ENCODE measurements around the gene RNF227.

Gene RNF227

DNA sequence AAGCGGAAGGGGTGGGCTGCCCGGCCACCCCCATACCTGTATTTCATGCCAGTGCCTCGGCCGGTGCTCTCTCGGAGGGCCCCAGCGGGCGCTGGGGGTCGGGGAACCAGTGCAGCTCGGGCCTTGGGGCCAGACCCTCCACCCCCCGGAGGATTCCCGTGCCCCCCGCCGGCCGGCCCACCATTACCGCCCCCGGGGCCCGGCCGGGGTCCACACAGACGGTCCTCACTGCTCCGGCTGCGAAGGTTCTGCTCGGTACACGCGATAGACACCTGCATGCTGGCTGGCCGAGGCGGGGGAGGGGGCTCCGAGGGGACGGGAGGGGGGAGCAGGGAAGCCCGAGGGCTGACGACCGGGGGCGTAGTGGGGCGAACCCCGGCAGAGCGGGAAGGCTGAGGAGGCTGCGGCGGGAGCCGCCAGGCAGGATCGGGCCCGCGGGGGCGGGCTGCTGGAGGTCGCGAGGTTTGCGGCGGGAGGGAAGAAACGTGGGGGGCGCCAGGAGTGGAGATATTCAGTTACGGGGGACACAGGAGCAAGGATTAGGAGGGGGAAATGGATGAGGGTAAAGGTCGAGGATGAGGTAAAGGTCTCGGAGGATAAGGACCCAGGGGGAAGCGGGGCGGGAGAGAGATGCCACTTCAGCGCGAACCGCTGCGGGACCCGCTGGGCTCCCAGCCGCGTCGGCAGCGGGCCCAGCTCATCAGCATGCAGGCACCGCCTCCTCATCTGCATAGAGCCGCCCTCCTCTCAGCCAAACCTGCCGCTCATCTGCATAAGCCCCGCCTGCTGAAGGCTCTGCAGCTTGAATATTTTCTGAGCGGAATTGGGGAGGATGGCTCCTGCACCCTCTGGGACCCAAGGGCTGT, 13.3 kb upstream of the RNF227 start, which contains the start of gene KCNAB3:
KCNAB3 (minus strand) TSS at position 699 of the 866 bp plus-strand sequence; CDS start at position 278, 421 bp downstream.
- DNase-seq: peak; percentile 58 to 74

DNA sequence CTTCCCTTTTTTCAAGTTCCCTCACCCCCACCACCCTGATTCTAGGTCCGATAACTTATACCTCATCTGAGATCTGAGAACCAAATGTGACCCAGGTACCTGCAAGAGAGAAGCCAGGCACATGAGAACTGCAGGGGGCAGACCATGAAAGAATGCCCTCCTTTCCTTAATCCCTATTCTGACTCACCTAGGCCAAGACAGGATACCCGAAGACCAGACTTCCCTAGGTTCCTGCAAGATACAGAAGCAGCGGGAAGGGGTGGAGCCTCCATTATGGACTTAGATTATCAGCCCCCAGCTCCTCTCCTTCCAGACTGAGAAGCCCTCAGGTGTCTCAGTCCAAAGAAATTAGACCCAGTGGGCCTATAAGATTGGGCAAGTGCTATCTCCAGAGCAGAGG, 11.5 kb upstream of the RNF227 start:
- DNase-seq: no peak

DNA sequence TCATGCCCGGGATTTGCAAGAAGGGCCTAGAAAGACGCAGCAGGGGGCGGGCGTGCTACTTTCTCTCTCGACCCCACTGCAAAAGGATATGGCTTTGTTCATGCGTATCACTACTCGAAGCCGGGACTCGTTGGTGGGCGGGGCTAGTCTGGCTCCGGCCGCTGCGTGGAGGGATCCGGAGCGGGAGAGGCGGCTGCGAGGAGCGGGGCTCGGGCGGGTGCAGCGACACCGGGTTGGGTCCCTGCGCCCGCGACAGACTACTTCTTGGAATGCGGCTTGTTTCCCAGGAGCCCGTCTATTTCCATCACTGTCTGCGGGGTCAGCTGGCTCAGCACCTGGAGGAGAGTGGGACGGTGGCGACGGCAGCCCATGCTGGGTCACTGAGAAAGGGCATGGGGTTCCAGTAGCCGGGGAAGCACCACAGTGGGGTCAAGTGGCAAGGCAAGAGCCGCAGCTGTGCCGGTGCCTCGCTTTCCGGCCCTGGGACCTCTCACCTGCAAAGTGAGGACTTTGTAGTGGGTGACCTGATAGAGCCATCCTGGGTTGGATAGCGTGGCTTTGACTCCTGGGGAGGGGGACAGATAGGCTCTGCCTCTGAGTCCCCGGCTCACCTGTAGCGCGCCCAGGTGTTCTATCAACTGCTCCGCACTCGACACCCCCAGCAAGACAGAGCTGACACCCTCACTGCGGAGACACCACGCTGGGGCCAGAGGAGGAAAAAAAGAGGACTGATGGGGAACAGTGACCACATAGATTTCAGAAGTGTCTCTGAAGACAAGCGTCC, 6.9 kb upstream of the RNF227 start:
- DNase-seq: peak; percentile 86

DNA sequence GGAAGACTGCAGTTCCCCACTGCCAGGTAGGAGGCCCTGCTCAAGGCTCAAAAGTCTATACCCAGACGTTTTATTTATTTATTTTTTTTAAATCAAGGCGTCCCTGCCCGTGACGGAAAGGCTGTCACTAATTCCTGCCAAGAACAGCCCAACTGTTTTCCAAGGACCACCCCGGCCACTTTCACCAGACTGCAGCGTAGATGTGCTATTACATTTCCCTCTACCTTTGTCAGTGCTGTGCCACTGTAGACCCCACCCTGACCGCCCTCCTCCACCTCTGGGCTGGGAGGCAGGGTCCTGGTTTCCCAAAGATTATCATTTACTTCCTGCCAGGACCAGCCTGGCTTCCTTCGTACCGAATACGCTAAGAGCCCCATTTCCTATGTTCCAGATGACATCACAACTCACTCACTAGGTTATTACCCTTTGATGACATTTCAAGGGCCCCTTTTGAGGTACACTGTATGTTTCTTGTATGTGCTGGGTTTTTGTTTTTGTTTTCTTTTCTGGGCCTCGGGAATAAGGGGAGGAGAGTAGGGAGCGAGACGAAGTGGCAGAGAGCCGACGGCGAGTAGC, 6.3 kb upstream of the RNF227 start:
- no peak for DNase-seq

DNA sequence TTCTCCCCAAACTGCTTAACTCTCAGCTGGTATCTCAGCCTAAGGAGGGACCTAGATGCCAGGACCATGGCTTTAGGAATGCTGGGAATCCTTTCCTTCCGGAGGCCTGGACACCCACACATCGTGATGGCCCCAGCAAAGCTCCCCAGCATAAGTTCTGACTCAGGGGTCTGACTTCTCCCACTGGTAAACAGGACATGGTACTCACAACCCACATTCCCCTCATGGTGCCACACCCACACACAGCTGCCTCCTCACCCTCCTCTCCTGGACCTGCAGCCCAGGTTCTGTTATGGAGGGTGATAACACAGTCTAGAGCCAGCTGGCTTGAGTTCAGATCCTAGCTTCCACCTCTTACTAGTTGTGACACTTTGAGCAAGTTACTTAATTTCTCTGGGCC, 719 bp upstream of the RNF227 start:
- no peak for DNase-seq

DNA sequence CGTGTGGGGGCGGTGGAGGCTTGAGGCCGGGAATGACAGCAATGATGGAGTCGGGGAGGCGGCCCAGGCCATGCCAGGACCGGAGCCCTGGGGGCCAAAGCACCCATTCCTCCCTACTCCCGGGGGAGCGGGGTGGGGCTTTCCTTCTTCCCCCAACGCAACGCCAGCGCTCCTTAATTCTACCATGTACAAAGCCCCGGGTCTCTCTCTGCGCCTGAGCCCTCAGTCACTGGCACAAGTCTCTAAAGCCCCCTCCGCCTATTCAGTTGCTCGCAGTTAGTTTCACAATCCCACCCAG, 245 bp upstream of the RNF227 start:
- DNase-seq: no peak

DNA sequence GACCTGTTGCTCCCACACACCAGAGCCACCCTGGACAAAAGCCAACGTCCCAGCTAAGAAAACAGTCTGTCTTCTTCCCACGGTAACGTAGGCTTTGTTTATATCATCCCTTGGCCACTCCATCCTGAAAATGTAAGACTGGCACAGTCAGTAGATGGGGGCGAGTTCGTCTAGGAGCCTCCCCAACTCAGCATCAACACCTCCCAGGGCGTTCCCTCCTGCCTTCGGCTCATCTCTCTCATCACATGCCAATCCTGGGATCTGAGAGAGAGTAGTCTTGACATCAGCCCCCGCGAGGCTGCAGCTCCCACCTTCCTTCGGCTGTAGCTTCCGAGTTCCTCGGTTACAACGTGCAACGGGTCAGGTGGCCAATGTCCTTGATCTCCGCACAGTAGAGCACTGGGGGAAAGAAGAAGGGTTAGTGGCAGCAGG, 894 bp downstream of the RNF227 start:
- DNase-seq: no peak

DNA sequence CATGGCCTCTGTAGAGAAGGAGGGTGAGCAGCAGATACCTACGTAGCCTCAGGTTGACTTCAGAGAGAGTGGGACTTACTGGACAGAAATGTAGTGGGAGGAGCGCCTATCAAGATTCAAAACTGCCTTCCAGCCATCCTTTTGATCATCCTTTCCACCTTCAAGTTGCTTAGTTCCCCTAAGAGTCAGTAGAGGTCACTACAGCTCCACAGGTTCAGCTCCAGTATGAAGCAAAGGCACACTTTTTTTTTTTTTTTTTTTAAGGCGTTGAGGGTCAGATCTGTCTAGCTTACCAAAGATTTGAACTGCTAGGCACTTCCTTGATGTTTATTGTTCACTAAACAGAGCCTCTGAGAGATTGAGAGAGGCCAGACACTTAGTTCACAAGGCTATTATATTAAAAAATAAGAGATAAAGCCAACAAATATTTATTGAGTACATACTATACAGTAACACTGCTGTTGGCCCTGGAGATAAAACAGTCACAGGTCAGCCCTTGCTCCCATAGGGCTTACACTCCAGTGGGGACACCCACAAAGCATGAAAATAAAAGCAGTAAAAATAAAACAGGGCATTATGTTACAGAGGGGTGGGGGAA, 3.1 kb downstream of the RNF227 start:
- DNase-seq: peak in 1 of 2 experiments; percentile 31

DNA sequence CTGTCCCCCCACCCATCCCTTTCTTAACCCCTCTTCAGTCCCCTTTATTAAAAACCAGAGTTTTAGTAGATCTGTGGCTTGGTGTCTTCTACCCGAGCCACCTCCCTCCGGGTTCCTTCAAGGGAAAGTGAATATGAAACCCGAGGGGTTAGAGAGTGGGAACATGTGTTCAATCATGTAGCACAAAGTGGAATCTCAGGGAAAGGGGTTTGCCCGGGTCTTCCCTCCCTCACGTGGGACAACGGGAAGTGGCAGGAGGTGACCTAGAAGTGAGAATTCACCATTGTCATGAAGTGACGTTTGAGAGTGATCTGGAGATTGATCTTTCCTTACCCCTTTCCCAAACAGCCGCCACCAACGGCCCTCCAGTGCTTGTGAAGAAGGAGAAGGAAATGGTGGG, 5.0 kb downstream of the RNF227 start:
- no peak for DNase-seq

DNA sequence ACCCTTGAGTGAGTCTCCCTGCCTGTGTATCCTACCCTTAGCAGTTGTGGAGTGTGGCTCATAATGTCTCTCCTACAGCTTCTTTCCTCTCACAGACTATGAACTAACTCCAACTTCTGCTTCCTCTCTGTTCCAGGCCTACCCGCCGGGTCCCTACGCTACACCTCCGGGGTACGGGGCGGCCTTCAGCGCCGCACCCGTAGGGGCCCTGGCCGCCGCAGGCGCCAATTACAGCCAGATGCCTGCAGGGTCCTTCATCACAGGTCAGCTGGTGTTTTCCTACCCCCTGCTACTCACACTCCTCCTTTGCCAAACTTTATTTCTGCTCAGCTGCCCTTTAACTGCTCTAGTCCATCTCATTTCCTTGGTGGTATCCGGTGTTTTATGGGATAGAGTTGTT, 5.4 kb downstream of the RNF227 start:
- DNase-seq: no peak

DNA sequence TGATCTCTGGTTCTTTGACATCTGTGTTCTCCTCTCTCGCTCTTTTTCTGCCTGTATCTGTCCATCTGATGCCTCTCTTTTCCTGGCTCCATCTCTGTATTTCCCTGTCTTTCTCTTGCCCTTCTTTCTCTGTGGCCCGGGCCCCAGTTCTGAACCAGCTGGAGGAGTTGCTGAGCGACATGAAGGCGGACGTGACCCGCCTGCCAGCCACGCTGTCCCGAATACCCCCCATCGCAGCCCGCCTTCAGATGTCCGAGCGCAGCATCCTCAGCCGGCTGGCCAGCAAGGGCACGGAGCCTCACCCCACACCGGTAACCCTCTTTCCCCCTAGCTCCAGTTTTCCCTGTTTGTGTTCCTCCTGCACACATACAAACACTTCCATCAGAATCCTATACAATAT, 5.8 kb downstream of the RNF227 start:
- no peak for DNase-seq

DNA sequence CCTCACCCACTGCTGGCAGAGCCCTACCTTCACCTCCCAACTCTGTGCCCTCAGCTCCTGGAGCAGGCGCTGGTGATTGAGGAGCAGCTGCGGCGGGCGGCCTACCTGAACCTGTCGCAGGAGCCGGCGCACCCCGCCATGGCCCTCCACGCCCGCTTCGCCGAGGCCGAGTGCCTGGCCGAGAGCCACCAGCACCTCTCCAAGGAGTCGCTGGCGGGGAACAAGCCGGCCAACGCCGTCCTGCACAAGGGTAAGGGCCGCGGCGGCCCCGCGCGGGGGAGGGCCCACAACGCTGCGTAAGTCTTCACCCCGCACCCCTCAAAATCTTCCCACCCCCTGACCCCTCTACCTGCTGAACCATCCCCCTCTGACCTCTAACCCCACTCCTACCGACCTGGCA, 7.0 kb downstream of the RNF227 start:
- DNase-seq: no peak

DNA sequence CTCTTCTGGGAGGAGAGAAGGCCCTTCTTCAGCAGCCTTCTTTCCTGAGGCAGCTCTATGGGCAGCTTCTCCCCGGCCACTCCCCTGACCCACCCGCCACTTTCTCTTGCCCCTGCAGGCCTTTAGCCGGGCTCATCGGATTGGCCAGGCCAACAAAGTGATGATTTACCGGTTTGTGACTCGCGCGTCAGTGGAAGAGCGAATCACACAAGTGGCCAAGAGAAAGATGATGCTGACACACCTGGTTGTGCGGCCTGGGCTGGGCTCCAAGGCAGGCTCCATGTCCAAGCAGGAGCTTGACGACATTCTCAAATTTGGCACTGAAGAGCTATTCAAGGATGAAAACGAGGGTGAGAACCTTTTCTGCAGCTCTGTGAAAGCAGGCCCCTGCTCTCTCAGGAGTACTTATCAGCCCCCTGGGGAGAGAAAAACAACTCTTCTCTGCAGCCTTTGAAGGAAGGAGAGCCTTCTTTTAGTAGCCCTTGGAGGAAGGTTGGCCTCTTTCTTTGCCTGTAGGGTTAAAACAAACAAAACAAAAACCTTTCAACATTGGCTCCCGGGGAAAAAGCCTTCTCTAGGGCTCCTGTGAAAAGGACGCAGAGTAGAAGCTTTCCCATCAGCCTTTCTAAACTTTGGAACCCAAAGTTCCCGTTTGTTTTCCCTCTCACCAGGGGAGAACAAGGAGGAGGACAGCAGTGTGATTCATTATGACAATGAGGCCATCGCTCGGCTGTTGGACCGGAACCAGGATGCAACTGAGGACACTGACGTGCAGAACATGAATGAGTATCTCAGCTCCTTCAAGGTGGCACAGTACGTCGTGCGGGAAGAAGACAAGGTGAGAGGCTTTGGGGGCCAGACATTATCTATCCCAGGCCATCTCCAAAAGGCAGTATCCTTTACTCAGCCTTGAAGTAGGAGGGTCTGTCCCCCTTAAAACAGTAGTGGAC, 12.7 kb downstream of the RNF227 start:
- no peak for DNase-seq

DNA sequence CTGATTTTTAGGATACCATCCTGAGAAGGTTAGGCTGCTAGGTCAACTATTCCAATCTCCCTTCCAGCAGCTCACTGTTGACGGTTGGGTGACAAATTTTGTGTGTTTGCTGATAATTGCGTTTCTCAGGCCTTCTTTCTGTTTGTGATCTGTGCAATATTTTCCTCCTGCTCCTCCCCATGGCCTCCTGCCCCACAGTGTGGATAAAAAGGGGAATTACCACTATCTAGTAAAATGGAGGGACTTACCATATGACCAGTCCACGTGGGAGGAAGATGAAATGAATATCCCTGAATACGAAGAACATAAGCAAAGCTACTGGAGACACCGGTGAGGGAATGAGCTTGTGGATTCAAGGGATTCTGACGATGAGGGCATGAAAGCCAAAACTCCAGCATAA, 18.3 kb downstream of the RNF227 start:
- DNase-seq: no peak

DNA sequence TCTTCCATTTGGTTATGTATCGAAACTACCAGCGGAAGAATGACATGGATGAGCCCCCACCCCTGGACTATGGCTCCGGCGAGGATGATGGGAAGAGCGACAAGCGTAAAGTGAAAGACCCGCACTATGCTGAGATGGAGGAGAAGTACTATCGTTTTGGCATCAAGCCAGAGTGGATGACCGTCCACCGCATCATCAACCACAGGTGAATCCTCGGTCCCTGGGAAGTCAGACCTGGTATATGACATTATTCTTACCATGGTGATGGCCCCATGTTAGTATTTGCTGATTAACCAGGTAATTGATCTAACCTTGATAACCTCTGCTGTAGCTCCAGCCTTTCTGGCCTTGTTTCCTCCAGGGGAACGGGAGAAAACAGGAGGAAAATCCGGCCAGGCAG, 19.0 kb downstream of the RNF227 start:
- no peak for DNase-seq

DNA sequence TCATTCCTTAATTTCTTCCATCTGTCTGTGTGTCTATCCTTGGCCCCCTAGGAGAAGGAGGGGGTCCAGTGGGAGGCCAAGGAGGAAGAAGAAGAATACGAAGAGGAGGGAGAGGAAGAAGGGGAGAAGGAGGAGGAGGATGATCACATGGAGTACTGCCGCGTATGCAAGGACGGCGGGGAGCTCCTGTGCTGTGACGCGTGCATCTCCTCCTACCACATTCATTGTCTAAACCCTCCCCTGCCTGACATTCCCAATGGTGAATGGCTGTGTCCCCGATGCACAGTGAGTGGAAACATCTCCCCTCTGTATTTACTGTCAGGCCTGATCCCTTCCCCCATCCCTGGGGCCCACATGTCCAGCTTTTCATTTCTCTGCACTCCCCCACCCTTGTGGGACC, 21.2 kb downstream of the RNF227 start:
- no peak for DNase-seq

DNA sequence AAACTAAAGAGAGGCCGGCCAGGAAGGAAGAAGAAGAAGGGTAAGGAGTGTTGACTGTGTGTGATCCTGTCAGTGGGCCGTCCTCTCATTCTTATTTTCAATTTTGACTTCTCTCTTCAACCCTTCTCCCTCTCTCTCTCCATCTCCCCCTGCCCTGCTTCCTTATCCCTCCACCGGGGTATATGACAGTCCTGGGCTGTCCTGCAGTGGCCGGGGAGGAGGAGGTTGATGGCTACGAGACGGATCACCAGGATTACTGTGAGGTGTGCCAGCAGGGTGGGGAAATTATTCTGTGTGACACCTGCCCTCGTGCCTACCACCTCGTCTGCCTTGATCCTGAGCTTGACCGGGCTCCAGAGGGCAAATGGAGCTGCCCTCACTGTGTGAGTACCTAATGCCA, 21.9 kb downstream of the RNF227 start:
- DNase-seq: no peak

DNA sequence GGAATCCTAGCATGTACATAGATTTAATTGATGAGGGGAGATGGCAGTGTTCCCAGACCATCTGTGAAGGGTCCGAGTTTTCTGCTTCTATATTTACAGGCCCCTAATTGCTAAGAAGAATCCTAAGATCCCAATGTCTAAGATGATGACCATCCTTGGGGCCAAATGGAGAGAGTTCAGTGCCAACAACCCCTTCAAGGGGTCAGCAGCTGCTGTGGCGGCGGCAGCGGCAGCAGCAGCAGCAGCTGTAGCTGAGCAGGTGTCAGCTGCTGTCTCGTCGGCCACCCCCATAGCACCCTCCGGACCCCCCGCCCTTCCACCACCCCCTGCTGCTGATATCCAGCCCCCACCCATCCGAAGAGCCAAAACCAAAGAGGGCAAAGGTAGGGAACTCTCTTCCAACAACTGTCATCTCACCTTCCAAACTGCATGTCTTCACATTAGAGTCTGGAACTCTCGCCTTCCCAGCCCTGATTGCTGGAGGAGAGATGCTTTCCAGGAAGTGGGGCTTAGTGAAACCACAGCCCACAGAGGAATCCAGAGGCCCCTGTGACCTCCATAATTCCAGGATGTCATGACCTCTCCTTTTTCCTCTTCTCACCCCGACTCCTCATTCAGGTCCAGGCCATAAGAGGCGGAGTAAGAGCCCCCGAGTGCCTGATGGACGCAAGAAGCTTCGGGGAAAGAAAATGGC, 22.8 kb downstream of the RNF227 start:
- DNase-seq: no peak

DNA sequence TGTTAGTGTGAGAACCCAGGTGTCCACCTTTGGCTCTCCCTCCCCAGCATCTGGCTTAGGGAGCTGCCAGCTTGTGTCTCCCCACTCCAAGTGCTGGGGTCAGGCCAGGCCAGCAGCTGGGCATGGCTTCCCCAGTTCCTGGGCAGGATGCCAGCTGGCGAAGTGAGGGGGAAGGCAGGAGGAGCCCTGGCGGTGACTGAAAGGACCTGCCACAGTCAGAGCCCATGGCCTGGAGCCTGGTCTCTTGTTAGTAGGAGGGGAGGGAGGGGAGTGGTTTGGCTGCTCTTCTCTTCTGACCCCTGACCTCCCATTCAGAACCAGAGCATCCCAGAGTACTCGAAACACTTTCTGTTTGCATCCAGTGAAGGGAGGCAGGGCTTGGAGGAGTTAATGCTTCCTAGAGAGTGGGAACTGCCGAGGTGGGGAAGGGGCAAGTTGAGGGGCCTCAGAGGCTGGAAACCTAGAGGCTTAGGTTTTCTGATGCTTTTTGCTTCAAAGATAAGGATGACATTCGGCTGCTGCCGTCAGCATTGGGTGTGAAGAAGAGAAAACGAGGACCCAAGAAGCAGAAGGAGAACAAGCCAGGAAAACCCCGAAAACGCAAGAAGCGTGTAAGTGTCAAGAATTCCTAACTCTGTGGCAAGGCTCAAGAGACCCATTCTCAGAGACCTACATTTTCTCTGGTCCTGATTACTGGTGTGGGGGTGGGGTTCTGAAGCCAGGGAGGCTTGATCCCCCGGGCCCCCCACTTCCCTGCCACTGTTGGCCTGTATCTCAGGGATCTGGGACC, 26.7 kb downstream of the RNF227 start:
- DNase-seq: peak; percentile 58 to 60

DNA sequence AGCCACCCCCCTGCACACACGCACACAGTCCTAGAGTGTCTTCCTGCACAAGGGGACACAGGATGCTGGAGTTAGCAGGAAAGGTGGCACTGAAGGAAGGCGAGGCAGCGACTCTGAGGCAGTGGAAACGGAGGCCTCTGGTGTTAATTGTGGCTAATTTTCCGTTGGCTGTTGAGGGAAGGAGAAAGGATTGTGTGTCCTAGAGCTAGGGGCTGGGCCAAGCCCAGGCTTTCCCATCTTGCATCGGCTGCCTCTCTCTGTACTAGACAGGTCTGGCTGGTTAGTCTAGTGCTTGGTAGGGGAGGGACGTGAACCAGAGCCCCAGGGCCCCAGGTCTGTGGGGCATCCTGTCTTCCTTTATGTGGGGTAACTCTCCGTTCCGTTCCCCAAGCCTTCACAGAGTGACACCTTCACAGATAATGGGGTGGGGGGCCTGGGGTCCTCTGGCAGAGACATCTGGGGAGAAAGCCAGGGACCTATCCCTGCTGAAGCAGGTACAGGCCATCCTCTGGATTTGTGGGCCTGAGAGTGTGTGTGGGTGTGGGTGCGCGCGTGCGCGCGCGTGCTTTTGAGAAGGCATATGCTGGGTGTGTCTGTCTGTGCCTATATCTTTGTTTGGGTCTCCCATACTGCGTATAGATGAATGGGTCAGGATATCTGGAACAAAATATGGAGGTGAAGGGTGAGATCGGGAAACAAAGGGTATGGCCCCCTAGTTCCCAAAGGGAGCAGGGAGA, 27.7 kb downstream of the RNF227 start, which contains the start of gene CHD3:
CHD3 (plus strand) TSS at position 606 of the 737 bp plus-strand sequence. CDS start 212 bp downstream, outside the sequence.
- peak; percentile 80 for DNase-seq
